Stimulated activated CD8-positive, alpha-beta memory T cell treated with anti-CD3 and anti-CD28 coated beads, Interleukin-7, amount 100 ng/mL, for 48 hours (primary cell): Measurements from ENCODE around the gene TSPAN13.

ENCODE experiments used
- DNase-seq, 2 donors: peaks; one replicate each; pipeline ENCODE4 v3.0.0-alpha.2; 2020; ENCODE audit warnings: low read depth in 1 of 2; ENCODE audit errors: extremely low read depth in 1 of 2

The TSPAN13 gene

GRCh38 chr7:16811551-16811950, 58.0 kb downstream of the TSPAN13 start:
- DNase-seq, result no peak

- no peak for DNase-seq
Measured at GRCh38 chr7:16812542-16813231, 59.1 kb downstream of the TSPAN13 start.

- no peak for DNase-seq
Measured at GRCh38 chr7:16813232-16813616, 59.7 kb downstream of the TSPAN13 start.

GRCh38 chr7:16815001-16815400, 61.4 kb downstream of the TSPAN13 start:
- no peak for DNase-seq

GRCh38 chr7:16816824-16817223, 63.3 kb downstream of the TSPAN13 start:
- no peak for DNase-seq

GRCh38 chr7:16817536-16817935, 64.0 kb downstream of the TSPAN13 start:
- DNase-seq, result no peak

- no peak for DNase-seq
Measured at GRCh38 chr7:16818732-16819131, 65.2 kb downstream of the TSPAN13 start.

GRCh38 chr7:16822029-16822428, 68.5 kb downstream of the TSPAN13 start:
- no peak for DNase-seq

GRCh38 chr7:16826060-16826459, 72.5 kb downstream of the TSPAN13 start:
- no peak for DNase-seq

- no peak for DNase-seq
Measured at GRCh38 chr7:16833373-16833772, 79.8 kb downstream of the TSPAN13 start.
